SK-N-SH treated with all-trans-retinoic acid at 6 μM for 48 hours (cell line): Measurements from ENCODE around the gene ZNF570.

Experiments
- ARNTL ChIP-seq: fragments of 450-650 bp; formaldehyde crosslinking; IDR thresholded peaks from 2 replicates; pipeline ENCODE4 v1.5.0; 2020; ENCODE audit warnings: low read depth, mild to moderate bottlenecking, moderate library complexity, borderline replicate concordance
- BACH2 ChIP-seq: fragments of 250-450 bp; sonication (Bioruptor Pico); IDR thresholded peaks from 2 replicates; pipeline ENCODE4 v1.9.0; 2021; ENCODE audit warnings: mild to moderate bottlenecking, borderline replicate concordance
- CSDC2 ChIP-seq: fragments of 250-450 bp; sonication (Bioruptor Pico); IDR thresholded peaks from 2 replicates; pipeline ENCODE4 v1.5.0; 2020; ENCODE audit warnings: mild to moderate bottlenecking, moderate library complexity
- ESRRG ChIP-seq: fragments of 250-450 bp; sonication (Bioruptor Pico); IDR thresholded peaks from 2 replicates; pipeline ENCODE4 v1.6.1; 2021; ENCODE audit warnings: mild to moderate bottlenecking
- ISL1 ChIP-seq: fragments of 250-450 bp; sonication (Bioruptor Pico); IDR thresholded peaks from 2 replicates; pipeline ENCODE4 v2.1.2; 2022; ENCODE audit warnings: mild to moderate bottlenecking, moderate library complexity
- PATZ1 ChIP-seq: fragments of 250-450 bp; sonication (Bioruptor Pico); IDR thresholded peaks from 2 replicates; pipeline ENCODE4 v1.8.0; 2020; ENCODE audit warnings: mild to moderate bottlenecking, moderate library complexity, borderline replicate concordance
- RARB ChIP-seq: fragments of 250-450 bp; sonication (Bioruptor Pico); IDR thresholded peaks from 2 replicates; pipeline ENCODE4 v1.8.0; 2021; ENCODE audit warnings: mild to moderate bottlenecking, moderate library complexity
- ZC3H10 ChIP-seq: fragments of 250-450 bp; sonication (Bioruptor Pico); IDR thresholded peaks from 2 replicates; pipeline ENCODE4 v1.5.1; 2021; ENCODE audit warnings: mild to moderate bottlenecking, moderate library complexity
- ZFP3 ChIP-seq: fragments of 250-450 bp; sonication (Bioruptor Pico); IDR thresholded peaks from 2 replicates; pipeline ENCODE4 v1.5.0; 2020; ENCODE audit warnings: mild to moderate bottlenecking, moderate library complexity
- ZFP30 ChIP-seq: fragments of 450-650 bp; formaldehyde crosslinking; IDR thresholded peaks from 2 replicates; pipeline ENCODE4 v1.5.0; 2022; ENCODE audit warnings: mild to moderate bottlenecking, moderate library complexity
- ZNF70 ChIP-seq: fragments of 450-650 bp; formaldehyde crosslinking; IDR thresholded peaks from 2 replicates; pipeline ENCODE4 v1.5.0; 2020; ENCODE audit warnings: mild to moderate bottlenecking, moderate library complexity
- ZNF8 ChIP-seq: fragments of 450-650 bp; formaldehyde crosslinking; IDR thresholded peaks from 2 replicates; pipeline ENCODE4 v1.5.0; 2020; ENCODE audit warnings: mild to moderate bottlenecking, moderate library complexity

- peak; percentile 76; the same call in 1 of the 2 replicates for TF ChIP-seq PATZ1
- TF ChIP-seq ZFP30 (CRISPR knock-in tag) = no peak
- no peak for TF ChIP-seq ZC3H10 (CRISPR knock-in tag)
- no peak for TF ChIP-seq RARB (CRISPR knock-in tag)
- TF ChIP-seq ISL1 (CRISPR knock-in tag) = no peak
- TF ChIP-seq ZFP3 (CRISPR knock-in tag) = 0 out of 2 replicates have a peak, but pooled peaks have one; percentile 30
- TF ChIP-seq ESRRG (CRISPR knock-in tag) = no peak
- no peak for TF ChIP-seq ARNTL (CRISPR knock-in tag)
- no peak for TF ChIP-seq CSDC2
- TF ChIP-seq BACH2 (CRISPR knock-in tag) = no peak
- TF ChIP-seq ZNF8 (CRISPR knock-in tag) = no peak
- TF ChIP-seq ZNF70 (CRISPR knock-in tag) = no peak
Measured at GRCh38 chr19:37466798-37467607, 2.2 kb upstream of the ZNF570 start, which contains the start of gene ZNF569.
